Vagina (tissue), 2 donors: Measurements from ENCODE around the gene MYO3B.

Experiments used
- POLR2A ChIP-seq, 2 donors: fragments of 450-650 bp; IDR thresholded peaks; one replicate each; pipeline ENCODE4 v1.6.1; 2017; ENCODE audit warnings: antibody characterized with exemption in 2 of 2, mild to moderate bottlenecking in 2 of 2, moderate library complexity in 2 of 2
- POLR2AphosphoS5 ChIP-seq, 2 donors: sonication (generic); formaldehyde crosslinking; IDR thresholded peaks; one replicate each; pipeline ENCODE4 v1.9.0; 2017; ENCODE audit warnings: antibody characterized with exemption in 2 of 2, mild to moderate bottlenecking in 2 of 2, low read depth in 1 of 2; ENCODE audit not compliant: insufficient read depth in 1 of 2
- TF ChIP-seq, protein P1 (sequence below), 3 experiments: fragments of 450-650 bp in 2 of 3; fragments of 200-600 bp in 1 of 3; sonication (generic) in 1 of 3; IDR thresholded peaks; one replicate each; pipeline ENCODE4 v1.5.1; 2017 to 2019; ENCODE audit warnings: antibody characterized with exemption in 3 of 3, mild to moderate bottlenecking in 2 of 3, moderate library complexity in 2 of 3

DNA sequence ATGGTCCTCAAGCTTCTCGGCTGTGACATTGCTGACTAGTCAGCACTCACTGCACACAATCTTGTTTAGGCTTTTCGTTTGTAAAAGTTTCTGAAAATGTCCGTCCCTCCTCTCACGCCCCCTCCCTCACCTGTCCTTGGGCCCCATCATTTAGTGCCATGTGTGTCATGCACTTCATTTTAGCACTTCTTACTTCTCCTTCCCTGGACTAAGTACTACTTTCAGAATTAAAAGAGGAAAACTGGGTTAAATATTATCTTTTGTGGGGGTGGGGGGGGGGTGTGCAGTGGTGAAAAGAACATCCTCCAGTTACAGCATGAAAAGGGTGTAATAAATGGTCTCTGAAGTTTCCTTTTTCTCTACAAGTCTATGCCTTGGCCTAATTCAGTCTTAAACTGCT is 355.2 kb downstream of the MYO3B start:
- TF ChIP-seq, protein P1, sequence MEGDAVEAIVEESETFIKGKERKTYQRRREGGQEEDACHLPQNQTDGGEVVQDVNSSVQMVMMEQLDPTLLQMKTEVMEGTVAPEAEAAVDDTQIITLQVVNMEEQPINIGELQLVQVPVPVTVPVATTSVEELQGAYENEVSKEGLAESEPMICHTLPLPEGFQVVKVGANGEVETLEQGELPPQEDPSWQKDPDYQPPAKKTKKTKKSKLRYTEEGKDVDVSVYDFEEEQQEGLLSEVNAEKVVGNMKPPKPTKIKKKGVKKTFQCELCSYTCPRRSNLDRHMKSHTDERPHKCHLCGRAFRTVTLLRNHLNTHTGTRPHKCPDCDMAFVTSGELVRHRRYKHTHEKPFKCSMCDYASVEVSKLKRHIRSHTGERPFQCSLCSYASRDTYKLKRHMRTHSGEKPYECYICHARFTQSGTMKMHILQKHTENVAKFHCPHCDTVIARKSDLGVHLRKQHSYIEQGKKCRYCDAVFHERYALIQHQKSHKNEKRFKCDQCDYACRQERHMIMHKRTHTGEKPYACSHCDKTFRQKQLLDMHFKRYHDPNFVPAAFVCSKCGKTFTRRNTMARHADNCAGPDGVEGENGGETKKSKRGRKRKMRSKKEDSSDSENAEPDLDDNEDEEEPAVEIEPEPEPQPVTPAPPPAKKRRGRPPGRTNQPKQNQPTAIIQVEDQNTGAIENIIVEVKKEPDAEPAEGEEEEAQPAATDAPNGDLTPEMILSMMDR (IDR thresholded peaks at IDR 0.05): no peak
- no peak for TF ChIP-seq POLR2A (IDR thresholded peaks at IDR 0.05)
- no peak for TF ChIP-seq POLR2AphosphoS5 (IDR thresholded peaks at IDR 0.05; ENCODE audit: insufficient read depth in 1 of 2, low read depth in 1 of 2)
